Keratinocyte (primary cell): ENCODE results near the gene GADD45G.

Experiments used
- CTCF ChIP-seq, 3 experiments: IDR thresholded peaks in 1 of 3; conservative IDR thresholded peaks in 1 of 3; optimal IDR thresholded peaks in 1 of 3; 2 replicates in 2 of 3; 3 replicates in 1 of 3; pipeline versions ENCODE3 to v1.5.1; 2011; ENCODE audit warnings: low read length in 3 of 3, mild to moderate bottlenecking in 3 of 3, moderate library complexity in 2 of 3, control low read depth in 1 of 3, inconsistent platforms in 1 of 3; ENCODE audit not compliant: insufficient read depth in 2 of 3; ENCODE audit errors: extremely low read depth in 1 of 3
- EZH2 ChIP-seq: IDR thresholded peaks from one replicate; pipeline ENCODE4 v1.6.1; 2012; ENCODE audit warnings: inconsistent platforms, mild to moderate bottlenecking, low read length, moderate library complexity

GRCh38 chr9:89600831-89601230 lies 4.0 kb upstream of the GADD45G start:
- TF ChIP-seq CTCF (optimal IDR thresholded peaks at IDR 0.05 in 1 of 3, IDR thresholded peaks at IDR 0.05 in 1 of 3, conservative IDR thresholded peaks at IDR 0.05 in 1 of 3; ENCODE audit: extremely low read depth in 1 of 3, insufficient read depth in 2 of 3, low read length in 3 of 3) (no peak), EZH2 (no peak)
